Astrocyte of the cerebellum (primary cell): ENCODE results near the gene GMFB.

Experiments used
- DNase-seq: peaks from one replicate; pipeline ENCODE4 v3.0.0-alpha.2; 2011; ENCODE audit warnings: low read depth
- H3K4me3 ChIP-seq: 2 replicates; pipeline ENCODE4 v1.5.1; 2011; ENCODE audit warnings: mild to moderate bottlenecking, low read depth, low read length, moderate library complexity
- in situ Hi-C: cut with HindIII; loops from 2 replicates; pipeline ENCODE4 v1.10.0; 2017; ENCODE audit warnings: low sequenced_read_pairs
- TF ChIP-seq, protein P1 (sequence below): IDR thresholded peaks from 2 replicates; pipeline ENCODE4 v1.5.1; 2012; ENCODE audit warnings: low read length, low read depth, moderate library complexity, mild to moderate bottlenecking; ENCODE audit errors: missing control alignments

Gene GMFB

DNA sequence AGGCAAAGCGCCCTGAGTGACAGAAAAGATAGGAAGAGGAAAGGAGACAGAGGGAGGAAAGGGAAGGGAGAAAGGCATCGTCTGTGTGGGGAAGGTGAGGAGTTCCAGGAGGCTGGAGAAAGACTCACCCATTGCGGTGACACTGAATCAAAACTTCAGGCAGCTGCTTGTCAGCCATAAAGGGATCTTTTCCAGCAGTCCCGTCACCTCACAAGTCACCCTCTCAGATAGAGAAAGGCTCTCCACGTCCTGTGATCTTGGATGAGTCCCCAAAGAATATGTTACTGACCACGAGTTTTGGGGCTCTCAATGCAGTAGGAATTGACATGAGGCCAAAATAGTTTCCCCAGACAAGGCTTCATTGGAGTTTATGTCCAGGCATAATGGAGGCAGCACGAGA lies 9.8 kb upstream of the GMFB start:
- DNase-seq = no peak
- TF ChIP-seq, protein P1, sequence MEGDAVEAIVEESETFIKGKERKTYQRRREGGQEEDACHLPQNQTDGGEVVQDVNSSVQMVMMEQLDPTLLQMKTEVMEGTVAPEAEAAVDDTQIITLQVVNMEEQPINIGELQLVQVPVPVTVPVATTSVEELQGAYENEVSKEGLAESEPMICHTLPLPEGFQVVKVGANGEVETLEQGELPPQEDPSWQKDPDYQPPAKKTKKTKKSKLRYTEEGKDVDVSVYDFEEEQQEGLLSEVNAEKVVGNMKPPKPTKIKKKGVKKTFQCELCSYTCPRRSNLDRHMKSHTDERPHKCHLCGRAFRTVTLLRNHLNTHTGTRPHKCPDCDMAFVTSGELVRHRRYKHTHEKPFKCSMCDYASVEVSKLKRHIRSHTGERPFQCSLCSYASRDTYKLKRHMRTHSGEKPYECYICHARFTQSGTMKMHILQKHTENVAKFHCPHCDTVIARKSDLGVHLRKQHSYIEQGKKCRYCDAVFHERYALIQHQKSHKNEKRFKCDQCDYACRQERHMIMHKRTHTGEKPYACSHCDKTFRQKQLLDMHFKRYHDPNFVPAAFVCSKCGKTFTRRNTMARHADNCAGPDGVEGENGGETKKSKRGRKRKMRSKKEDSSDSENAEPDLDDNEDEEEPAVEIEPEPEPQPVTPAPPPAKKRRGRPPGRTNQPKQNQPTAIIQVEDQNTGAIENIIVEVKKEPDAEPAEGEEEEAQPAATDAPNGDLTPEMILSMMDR = no peak
- in situ Hi-C loops = no loop called here
- H3K4me3 ChIP-seq = no peak overlapping the region

DNA sequence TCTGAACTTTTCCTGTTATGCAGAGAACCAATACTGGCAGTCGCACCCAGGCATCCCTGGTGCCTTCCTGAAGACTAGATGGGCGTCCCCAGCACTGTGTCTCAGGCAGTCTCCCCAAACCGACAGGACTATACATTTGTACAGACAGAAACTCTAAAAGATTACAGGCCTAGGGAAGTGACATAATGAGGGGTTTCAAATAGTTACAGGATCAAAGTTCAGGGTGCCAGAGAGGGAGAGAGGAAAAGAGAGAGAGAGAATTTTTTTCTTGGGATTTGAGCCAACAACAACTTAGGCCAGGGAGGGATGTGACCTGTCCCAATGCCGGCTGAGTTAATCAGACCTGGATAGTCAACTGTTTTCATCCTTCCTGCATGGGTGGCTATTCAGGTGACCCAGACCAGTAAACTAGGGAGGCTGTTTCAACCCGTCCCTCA lies 9.3 kb upstream of the GMFB start:
- in situ Hi-C loops = no loop called here
- H3K4me3 ChIP-seq = no peak overlapping the region
- DNase-seq = no peak
- TF ChIP-seq, protein P1 = no peak

GRCh38 chr14:54497224-54497623 lies 8.4 kb upstream of the GMFB start:
- in situ Hi-C loops = no loop called here
- no peak for DNase-seq
- no peak overlapping the region for H3K4me3 ChIP-seq
- TF ChIP-seq, protein P1 = no peak

DNA sequence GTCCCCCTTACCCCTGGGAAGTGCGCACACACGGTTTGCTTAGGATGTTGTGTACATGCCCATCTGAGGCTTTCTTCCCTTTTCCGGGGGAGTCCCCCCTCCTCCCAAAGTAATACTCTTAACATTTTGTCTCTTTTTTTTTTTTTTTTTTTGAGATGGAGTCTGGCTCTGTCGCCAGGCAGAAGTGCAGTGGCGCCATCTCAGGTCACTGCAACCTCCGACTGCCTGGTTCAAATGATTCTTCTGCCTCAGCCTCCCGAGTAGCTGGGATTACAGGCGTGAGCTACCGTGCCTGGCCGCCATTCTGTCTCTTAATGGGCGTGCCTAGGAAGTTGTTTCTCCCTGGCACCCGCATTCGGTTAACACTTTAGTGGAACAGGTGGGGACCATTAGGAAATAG lies 4.5 kb upstream of the GMFB start:
- TF ChIP-seq, protein P1 = no peak
- no peak overlapping the region for H3K4me3 ChIP-seq
- in situ Hi-C loops = no loop called here
- DNase-seq = no peak

DNA sequence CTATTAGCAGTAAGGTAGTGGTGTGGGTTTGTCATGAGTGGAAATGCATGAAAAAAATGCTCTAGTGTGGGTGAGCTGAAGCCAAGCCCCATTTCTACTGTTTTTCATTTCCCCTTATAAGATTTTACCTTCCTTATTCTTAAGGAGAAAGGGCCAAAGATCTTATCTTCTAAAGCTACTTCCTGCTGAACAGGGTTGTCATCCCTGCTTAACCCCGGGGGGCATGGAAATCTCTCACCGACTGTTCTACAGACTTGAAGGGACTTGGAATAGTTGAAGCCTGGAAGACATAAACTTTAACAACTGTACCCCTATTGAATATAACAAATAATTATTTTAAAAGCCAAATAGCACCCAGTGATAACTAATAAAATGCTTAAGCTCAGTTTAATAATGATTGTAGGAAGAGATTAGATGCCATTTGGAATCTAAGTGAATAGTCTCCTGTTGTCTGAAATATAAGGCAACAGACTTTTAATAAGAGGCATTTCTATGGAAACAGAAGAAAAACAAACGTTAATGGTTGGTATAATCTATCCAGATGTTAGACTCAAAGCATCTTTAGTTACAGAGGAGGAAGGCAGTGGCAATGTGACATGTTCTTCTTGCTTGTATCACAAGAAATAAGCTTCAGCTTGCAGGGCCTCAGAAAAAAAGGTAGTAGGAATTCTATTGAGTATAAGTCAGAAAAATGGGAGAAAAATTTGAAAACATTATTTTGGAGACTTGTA lies 1.8 kb upstream of the GMFB start:
- TF ChIP-seq, protein P1 = no peak
- DNase-seq = no peak
- H3K4me3 ChIP-seq = no peak overlapping the region
- in situ Hi-C loops = no loop called here

GRCh38 chr14:54489731-54490444 lies 1.1 kb upstream of the GMFB start:
- in situ Hi-C loops = no loop called here
- TF ChIP-seq, protein P1 = no peak
- no peak overlapping the region for H3K4me3 ChIP-seq
- DNase-seq = no peak
